GM12872 (cell line): ENCODE data around the gene SH3BP1.

Experiments used
- CTCF ChIP-seq: IDR thresholded peaks from 3 replicates; pipeline ENCODE4 v1.5.1; 2011; ENCODE audit warnings: low read depth, mild to moderate bottlenecking, low read length, moderate library complexity; ENCODE audit not compliant: insufficient read depth

SH3BP1 gene

GRCh38 chr22:37639771-37640590 lies 512 bp downstream of the SH3BP1 start:
- no peak for TF ChIP-seq CTCF

GRCh38 chr22:37640591-37641560 lies 1.4 kb downstream of the SH3BP1 start:
- no peak for TF ChIP-seq CTCF

- TF ChIP-seq CTCF: no peak
Measured at GRCh38 chr22:37641561-37641949, 2.1 kb downstream of the SH3BP1 start.

- TF ChIP-seq CTCF: peak; percentile 96
Measured at GRCh38 chr22:37643225-37643847, 3.9 kb downstream of the SH3BP1 start.

- no peak for TF ChIP-seq CTCF
Measured at GRCh38 chr22:37647317-37647716, 7.8 kb downstream of the SH3BP1 start.

- no peak for TF ChIP-seq CTCF
Measured at GRCh38 chr22:37647928-37648327, 8.5 kb downstream of the SH3BP1 start.
